Heart right ventricle (tissue), 16 donors: ENCODE measurements around the gene TPM4. TPM values are rescaled to one million over a fixed set of nuclear protein-coding genes. Genes with fewer than 3 reads are reported as not detected.

Experiments
- ATAC-seq, 8 donors: fragments of 200-7000 bp; cut with Tn5 transposase; one replicate each; pipeline ENCODE4 v1.9.1; 2020; ENCODE audit warnings: mild to moderate bottlenecking in 8 of 8, moderate library complexity in 8 of 8, moderate number of reproducible peaks in 1 of 8
- DNase-seq, 2 donors: peaks; one replicate each; pipeline ENCODE4 v3.0.0-alpha.2; 2020
- H3K27ac ChIP-seq, 10 donors: fragments of 200-600 bp; sonication (generic) in 2 of 10; one replicate each; pipeline versions ENCODE4 v1.5.0 to v1.8.0; 2020 to 2022; ENCODE audit warnings: mild to moderate bottlenecking in 3 of 10
- H3K27me3 ChIP-seq, 7 donors: fragments of 200-600 bp; one replicate each; pipeline ENCODE4 v1.8.0; 2021 to 2022; ENCODE audit warnings: mild to moderate bottlenecking in 2 of 7
- H3K36me3 ChIP-seq, 9 donors: fragments of 200-600 bp; sonication (generic) in 1 of 9; one replicate each; pipeline versions ENCODE4 v1.5.0 to v1.8.0; 2020 to 2022; ENCODE audit warnings: mild to moderate bottlenecking in 2 of 9
- H3K4me1 ChIP-seq, 9 donors: fragments of 200-600 bp; sonication (generic) in 1 of 9; one replicate each; pipeline versions ENCODE4 v1.5.0 to v1.8.0; 2020 to 2022; ENCODE audit warnings: mild to moderate bottlenecking in 4 of 9
- H3K4me3 ChIP-seq, 10 donors: fragments of 200-600 bp; sonication (generic) in 2 of 10; one replicate each; pipeline versions ENCODE4 v1.5.0 to v1.8.0; 2020 to 2022; ENCODE audit warnings: mild to moderate bottlenecking in 7 of 10, moderate library complexity in 2 of 10
- H3K9me3 ChIP-seq, 11 donors: fragments of 200-600 bp in 10 of 11; sonication (generic) in 2 of 11; one replicate each; pipeline versions ENCODE4 v1.5.0 to v1.8.0; 2013 to 2022; ENCODE audit warnings: mild to moderate bottlenecking in 2 of 11, control low read depth in 1 of 11, moderate library complexity in 1 of 11
- CTCF ChIP-seq, 9 donors: fragments of 200-600 bp; sonication (generic) in 2 of 9; IDR thresholded peaks; one replicate each; pipeline versions ENCODE4 v1.5.0 to v1.8.0; 2021 to 2022; ENCODE audit warnings: antibody characterized with exemption in 9 of 9, mild to moderate bottlenecking in 5 of 9, moderate library complexity in 1 of 9
- WGBS, 2 donors: extraction: QIAGEN DNeasy Blood & Tissue Kit; methylation state at CpG; one replicate each; pipeline ENCODE4 v1.1.7; 2013; ENCODE audit warnings: inconsistent platforms in 1 of 2; 5-methylcytosine and 5-hydroxymethylcytosine counted together
- intact Hi-C, 10 donors: fragments of 100-400 bp; cut with DNase I; formaldehyde crosslinking; loops; one replicate each; pipeline versions ENCODE4 v1.11.1 to v1.14.2; 2022
- polyA plus RNA-seq, 2 donors: library from polyadenylated mRNA; stranded (reverse); fragments of 200-250 nt; gene quantifications; one replicate each; pipeline ENCODE4 v1.2.3, GENCODE V29; 2013
- total RNA-seq, 10 donors: library from RNA; stranded (reverse); fragmentation: NEBNext Ultra II Directional in 3 of 10; extraction: Animal tissue kit (Norgen Biotek cat#: 25700) in 3 of 10; gene quantifications; one replicate each; pipeline versions ENCODE4 v1.2.1 to v1.2.4, GENCODE V29; 2021 to 2023
- donor health status: Arrhythmogenic right ventricular cardiomyopathy.
- donor health status: ischemic (EF 13 %, LVEDD 7.1; RV severe dilation, severe dysfunction).
- donor health status: healthy with polysubstance abuse.
- donor health status: DM: no; HTN: yes; CAD: no.
- donor health status: DM: no; HTN: no; CAD: no.
- donor health status: ischemic (EF 25% LVEDD 6.9; RV normal size, moderate dysfunction).
- donor health status: ischemic (EF 25% LVEDD 5.7; RV mildly dilated, moderate dysfunction).
- donor health status: healthy.
- donor health status: DM: yes; HTN: yes; CAD: no.
- donor health status: Ischemic cardiomyopathy.
- donor health status: ischemic (EF 35%, LVEDD 5.7; RV mildly dilated, moderate dysfunction).
- donor health status: nonischemic (EF 11% LVEDD 7.7; RV severe dilation, severe dysfunction).
- donor health status: DM: yes; HTN: yes; CAD: no.
- donor health status: PGD.
- donor health status: ischemic (EF 29% LVEDD 5.4; RV normal size, mild dysfunction).
- donor health status: nonischemic (EF 23%, LVEDD 6.1; RV moderate dilation, normal function).

The TPM4 gene
- total and polyA plus RNA-seq, 12 donors = 52.0 to 231 (median 76.6) TPM

- Histone ChIP-seq H3K27me3 (no peaks in the 10 kb centered on the region), H3K4me1 (peaks cover 10 to 74% (median 28%) of the 10 kb centered on the region in 9 donors), H3K27ac (no peak overlapping the region), H3K9me3 (no peaks in the 10 kb centered on the region), H3K36me3 (peaks cover 0 to 44% (median 9%) of the 10 kb centered on the region in 9 donors), H3K4me3 (no peak overlapping the region)
- intact Hi-C loops = loop anchor here in 8 of 10 donors (2.0 to 10.0 kb wide), 11 partner anchors 36 to 276 kb away; partner anchors contain the start of genes FAM32A (in 4 of the 8) and TPM4 (in 2 of the 8)
- WGBS, 2 donors = 89 to 92% methylated on average over 3 of the region's 3 CpGs
- no peak for ATAC-seq
- DNase-seq = no peak
- no peak for TF ChIP-seq CTCF (IDR thresholded peaks at IDR 0.05)
Observed at GRCh38 chr19:16113727-16114126, 37.4 kb downstream of the TPM4 start.

GRCh38 chr19:16115301-16116039 lies 39.2 kb downstream of the TPM4 start:
- H3K4me3 ChIP-seq = no peak overlapping the region
- intact Hi-C loops = loop anchor here in 3 of 10 donors (10.0 kb wide), 2 partner anchors 51 to 69 kb away; partner anchors contain the start of gene FAM32A (in 1 of the 3)
- no peak for TF ChIP-seq CTCF (IDR thresholded peaks at IDR 0.05)
- no peak for DNase-seq
- no peaks in the 10 kb centered on the region for H3K9me3 ChIP-seq
- no peak overlapping the region for H3K27ac ChIP-seq
- 91 to 92% methylated on average over 9 of the region's 9 CpGs for WGBS, 2 donors
- H3K27me3 ChIP-seq = no peaks in the 10 kb centered on the region
- peaks cover 0 to 61% (median 24%) of the 10 kb centered on the region in 9 donors for H3K36me3 ChIP-seq
- H3K4me1 ChIP-seq = peaks cover 10 to 91% (median 28%) of the 10 kb centered on the region in 9 donors
- ATAC-seq = no peak

- H3K27me3 ChIP-seq = no peaks in the 10 kb centered on the region
- H3K4me1 ChIP-seq = peaks cover 10 to 85% (median 23%) of the 10 kb centered on the region in 9 donors
- no peak for TF ChIP-seq CTCF (IDR thresholded peaks at IDR 0.05)
- peaks cover 0 to 67% (median 24%) of the 10 kb centered on the region in 9 donors for H3K36me3 ChIP-seq
- 59 to 69% methylated on average over 4 of the region's 4 CpGs for WGBS, 2 donors
- no peaks in the 10 kb centered on the region for H3K9me3 ChIP-seq
- H3K4me3 ChIP-seq = no peak overlapping the region
- intact Hi-C loops = loop anchor here in 3 of 10 donors (10.0 kb wide), 2 partner anchors 51 to 69 kb away; partner anchors contain the start of gene FAM32A (in 1 of the 3)
- ATAC-seq (no peak), DNase-seq (no peak)
- H3K27ac ChIP-seq = peak overlapping the region in 1 of 10 donors; percentile 38
Observed at GRCh38 chr19:16116067-16116466, 39.8 kb downstream of the TPM4 start.

- DNase-seq = no peak
- H3K4me1 ChIP-seq = peaks cover 4 to 76% (median 15%) of the 10 kb centered on the region in 9 donors
- no peak for TF ChIP-seq CTCF (IDR thresholded peaks at IDR 0.05)
- no peaks in the 10 kb centered on the region for H3K9me3 ChIP-seq
- H3K27ac ChIP-seq = peak overlapping the region in 1 of 10 donors; percentile 87
- H3K36me3 ChIP-seq = peaks cover 3 to 83% (median 39%) of the 10 kb centered on the region in 9 donors
- H3K4me3 ChIP-seq = no peak overlapping the region
- WGBS, 2 donors = 89 to 92% methylated on average over 11 of the region's 11 CpGs
- intact Hi-C loops = loop anchor here in 3 of 10 donors (10.0 kb wide), 2 partner anchors 53 to 67 kb away; partner anchors contain the start of gene FAM32A (in 1 of the 3)
- peak in 1 of 8 donors; percentile 25 for ATAC-seq
- no peaks in the 10 kb centered on the region for H3K27me3 ChIP-seq
Observed at GRCh38 chr19:16117594-16118033, 41.3 kb downstream of the TPM4 start.
